GM21825 (cell line): ENCODE data around the gene DTL.
"Not testable (repeated sequence)": the region's sequence is repeated elsewhere in the genome, so short reads cannot be mapped to it uniquely, and the experiment has no call there.

Experiments
- ATAC-seq: cut with Tn5 transposase; IDR thresholded peaks from one replicate; pipeline ENCODE4 v1.9.1; 2021; ENCODE audit warnings: mild to moderate bottlenecking, moderate library complexity; ENCODE audit not compliant: unreplicated experiment

The DTL gene, protein sequence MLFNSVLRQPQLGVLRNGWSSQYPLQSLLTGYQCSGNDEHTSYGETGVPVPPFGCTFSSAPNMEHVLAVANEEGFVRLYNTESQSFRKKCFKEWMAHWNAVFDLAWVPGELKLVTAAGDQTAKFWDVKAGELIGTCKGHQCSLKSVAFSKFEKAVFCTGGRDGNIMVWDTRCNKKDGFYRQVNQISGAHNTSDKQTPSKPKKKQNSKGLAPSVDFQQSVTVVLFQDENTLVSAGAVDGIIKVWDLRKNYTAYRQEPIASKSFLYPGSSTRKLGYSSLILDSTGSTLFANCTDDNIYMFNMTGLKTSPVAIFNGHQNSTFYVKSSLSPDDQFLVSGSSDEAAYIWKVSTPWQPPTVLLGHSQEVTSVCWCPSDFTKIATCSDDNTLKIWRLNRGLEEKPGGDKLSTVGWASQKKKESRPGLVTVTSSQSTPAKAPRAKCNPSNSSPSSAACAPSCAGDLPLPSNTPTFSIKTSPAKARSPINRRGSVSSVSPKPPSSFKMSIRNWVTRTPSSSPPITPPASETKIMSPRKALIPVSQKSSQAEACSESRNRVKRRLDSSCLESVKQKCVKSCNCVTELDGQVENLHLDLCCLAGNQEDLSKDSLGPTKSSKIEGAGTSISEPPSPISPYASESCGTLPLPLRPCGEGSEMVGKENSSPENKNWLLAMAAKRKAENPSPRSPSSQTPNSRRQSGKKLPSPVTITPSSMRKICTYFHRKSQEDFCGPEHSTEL

GRCh38 chr1:212035123-212035834, at the start of gene DTL, which contains the start of gene INTS7:
Gene DTL, plus strand, starts transcription at chr1:212035748. Its CDS starts 143 bp downstream, at chr1:212035891.
Gene INTS7, minus strand, starts transcription at chr1:212035557. Its CDS starts 120 bp downstream, at chr1:212035437.
- ATAC-seq, result peak; percentile 74

DNA sequence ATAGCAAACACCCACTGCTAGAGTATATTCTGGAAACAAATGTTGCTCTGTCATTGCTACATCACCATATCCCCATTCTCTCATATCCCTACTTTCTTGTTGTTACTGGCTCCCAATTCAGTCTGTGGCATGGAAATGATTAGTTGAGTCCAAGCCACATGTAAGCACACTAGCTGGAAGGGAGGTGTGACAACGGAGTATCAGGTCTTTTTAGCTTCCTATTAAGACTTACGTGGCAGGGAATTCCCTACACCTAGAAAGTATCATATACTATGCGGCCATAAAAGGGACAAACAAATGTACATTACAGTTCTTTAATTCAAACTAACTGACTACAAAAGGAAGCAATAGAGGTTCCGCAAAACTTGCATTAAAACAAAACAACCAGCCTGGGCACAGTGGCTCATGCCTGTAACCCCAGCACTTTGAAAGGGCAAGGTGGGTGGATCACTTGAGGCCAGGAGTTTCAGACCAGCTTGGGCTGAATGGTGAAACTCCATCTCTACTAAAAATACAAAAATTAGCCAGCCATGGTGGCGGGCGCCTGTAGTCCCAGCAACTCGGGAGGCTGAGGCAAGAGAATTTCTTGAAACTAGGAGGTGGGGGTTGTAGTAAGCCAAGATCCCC, 48.8 kb upstream of the DTL start:
- no peak for ATAC-seq

- no peak for ATAC-seq
Measured at GRCh38 chr1:211991695-211992094, 43.9 kb upstream of the DTL start.

DNA sequence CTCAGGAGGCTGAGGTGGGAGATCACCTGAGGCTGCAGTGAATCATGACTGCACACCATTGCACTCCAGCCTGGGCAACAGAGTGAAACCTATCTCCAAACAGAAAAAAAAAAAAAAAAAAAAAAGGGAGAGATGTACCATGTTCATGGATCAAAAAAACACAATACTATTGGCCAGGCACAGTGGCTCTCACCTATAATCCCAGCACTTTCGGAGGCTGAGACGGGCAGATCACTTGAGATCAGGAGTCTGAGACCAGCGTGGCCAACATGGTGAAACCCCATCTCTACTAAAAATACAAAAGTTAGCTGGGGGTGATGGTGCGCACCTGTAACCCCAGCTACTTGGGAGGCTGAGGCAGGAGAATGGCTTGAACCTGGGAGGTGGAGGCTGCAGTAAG, 38.1 kb upstream of the DTL start:
- ATAC-seq, result not testable (repeated sequence)

DNA sequence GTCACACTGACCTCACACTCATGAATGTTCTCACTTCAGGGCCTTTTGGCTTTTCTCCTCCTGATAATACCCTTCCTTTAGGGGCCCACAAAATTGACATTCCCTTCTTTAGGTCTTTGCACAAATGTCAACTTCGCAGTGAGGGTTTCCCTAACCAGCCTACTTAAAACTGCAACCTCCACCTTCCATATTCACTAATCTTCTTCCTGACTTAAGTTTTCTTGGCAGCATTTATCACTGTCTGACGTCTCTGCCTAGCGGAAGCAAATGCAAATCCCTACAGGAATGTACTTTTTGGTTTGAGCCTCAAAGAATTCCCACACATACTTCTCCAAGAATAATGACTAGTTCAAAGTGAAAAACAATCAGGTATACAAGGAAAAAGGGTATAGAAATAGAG, 33.0 kb upstream of the DTL start:
- no peak for ATAC-seq

GRCh38 chr1:212004895-212005608, 30.5 kb upstream of the DTL start:
- ATAC-seq, result no peak

DNA sequence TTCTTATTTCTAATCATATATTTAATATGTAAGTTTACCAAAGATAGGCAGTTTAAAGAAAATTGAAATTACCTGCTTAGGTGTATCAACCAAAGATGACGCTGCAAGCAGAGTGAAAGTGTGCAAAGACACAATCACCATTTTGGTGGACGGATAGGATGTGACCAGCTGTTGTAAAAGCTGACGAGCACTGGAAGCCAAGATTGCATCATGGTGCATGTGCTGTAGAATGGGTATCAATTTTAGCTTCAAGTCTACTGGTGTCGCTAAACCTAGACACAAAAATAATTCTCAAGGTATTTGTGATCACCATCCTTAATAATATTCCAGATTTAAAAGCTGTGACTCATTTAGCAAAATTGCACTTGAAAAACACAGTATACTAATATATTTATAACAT, 28.4 kb upstream of the DTL start:
- ATAC-seq, result no peak

GRCh38 chr1:212007886-212008285, 27.7 kb upstream of the DTL start:
- no peak for ATAC-seq

- no peak for ATAC-seq
Measured at GRCh38 chr1:212009561-212009960, 26.0 kb upstream of the DTL start.

DNA sequence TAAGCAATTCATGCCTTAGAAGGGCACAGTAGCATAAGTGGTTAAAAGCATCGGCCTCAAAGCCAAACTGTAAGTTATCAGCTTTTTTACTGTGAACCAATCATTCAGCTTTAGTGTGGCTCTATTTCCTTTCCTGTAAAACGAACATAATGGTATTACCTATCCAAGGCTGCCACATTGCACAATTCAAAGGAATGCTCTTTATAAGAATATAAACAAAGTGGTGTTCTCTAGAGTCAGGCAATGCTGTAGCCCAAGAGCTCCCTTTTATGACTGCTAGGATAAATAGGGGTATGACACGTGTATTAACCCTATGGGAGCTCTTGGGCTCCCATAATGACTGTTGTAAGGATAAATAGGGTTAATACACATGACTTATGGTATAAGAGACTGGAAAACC, 25.5 kb upstream of the DTL start:
- ATAC-seq, result no peak

DNA sequence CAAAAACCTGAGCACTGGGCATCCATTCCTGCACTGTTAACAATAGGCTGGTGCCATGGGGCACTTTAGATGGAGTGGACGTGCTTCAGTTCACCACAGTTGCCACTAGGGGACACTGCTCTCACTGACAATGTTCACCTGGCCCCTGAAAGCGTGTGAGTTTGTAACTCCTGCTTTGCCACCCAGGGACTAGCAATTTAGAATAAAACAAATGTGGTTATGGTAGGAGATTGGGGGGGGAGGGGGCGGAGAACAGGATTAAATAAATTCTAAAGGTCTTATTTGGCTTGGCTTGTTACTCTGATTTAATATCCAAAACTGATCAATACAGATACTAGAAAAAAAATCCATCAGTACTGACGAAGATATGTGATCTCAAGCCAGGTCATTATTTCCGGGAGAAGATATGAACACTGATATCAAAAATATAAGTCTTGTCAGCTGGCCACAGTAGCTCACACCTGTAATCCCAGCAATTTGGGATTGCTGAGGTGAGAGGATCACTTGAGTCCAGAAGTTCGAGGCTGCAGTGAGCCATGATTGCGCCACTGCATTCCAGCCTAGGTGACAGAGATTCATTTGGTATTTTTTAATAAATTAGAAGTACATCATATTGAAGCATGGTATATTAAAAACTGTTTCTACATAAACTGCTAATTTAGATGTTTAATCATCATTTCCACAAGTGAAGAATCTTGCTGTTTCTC, 23.4 kb upstream of the DTL start:
- peak; percentile 87 for ATAC-seq

GRCh38 chr1:212013672-212014071, 21.9 kb upstream of the DTL start:
- ATAC-seq, result no peak

DNA sequence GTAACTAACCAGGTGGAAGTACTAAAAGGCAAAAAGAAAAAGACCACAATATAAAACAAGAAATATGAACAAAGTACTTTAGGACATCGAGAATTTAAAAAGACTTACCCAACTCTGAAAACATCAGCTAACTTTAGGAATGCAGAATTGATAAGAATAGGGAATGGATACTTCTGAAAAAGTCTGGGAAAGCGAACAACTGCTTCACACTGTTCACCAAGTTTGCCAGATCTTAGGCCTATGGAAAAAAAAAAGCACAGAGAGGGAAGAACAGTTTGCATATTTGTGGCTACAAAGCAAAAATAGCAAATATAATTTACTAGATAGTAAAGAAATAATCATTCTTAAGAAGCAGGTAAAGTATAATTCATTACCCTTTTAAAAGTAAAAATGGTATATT, 14.6 kb upstream of the DTL start:
- ATAC-seq, result no peak

- no peak for ATAC-seq
Measured at GRCh38 chr1:212021563-212021962, 14.0 kb upstream of the DTL start.

DNA sequence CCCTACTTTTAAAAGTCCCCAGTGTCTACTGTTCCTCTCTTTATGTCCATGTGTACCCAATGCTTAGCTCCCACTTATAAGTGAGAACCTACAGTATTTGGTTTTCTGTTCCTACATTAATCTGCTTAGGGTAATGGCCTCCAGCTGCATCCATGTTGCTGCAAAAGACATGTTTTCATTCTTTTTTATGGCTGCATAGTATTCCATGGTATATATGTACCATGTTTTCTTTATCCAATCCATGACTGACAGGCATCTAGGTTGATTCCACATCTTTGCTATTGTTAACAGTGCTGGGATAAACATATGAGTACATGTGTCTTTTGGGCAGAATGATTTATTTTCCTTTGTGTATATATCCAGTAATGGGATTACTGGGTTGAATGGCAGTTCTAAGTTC, 12.6 kb upstream of the DTL start:
- not testable (repeated sequence) for ATAC-seq

- ATAC-seq, result no peak
Measured at GRCh38 chr1:212024469-212025149, 10.9 kb upstream of the DTL start.

- not testable (repeated sequence) for ATAC-seq
Measured at GRCh38 chr1:212027727-212028126, 7.8 kb upstream of the DTL start.

- no peak for ATAC-seq
Measured at GRCh38 chr1:212030936-212031528, 4.5 kb upstream of the DTL start.
